Activated CD4-positive, alpha-beta T cell treated with anti-CD3 and anti-CD28 coated beads, Interleukin-2, Interleukin-6, amounts not matched to agents 100 ng/mL and 50 ng/mL, durations not matched to agents 16 hours and 8 hours (primary cell): ENCODE results near the gene PLOD1.
"Not testable (repeated sequence)": the region's sequence is repeated elsewhere in the genome, so short reads cannot be mapped to it uniquely, and the experiment has no call there.

ENCODE experiments used
- DNase-seq: peaks from one replicate; pipeline ENCODE4 v3.0.0-alpha.2; 2020

The PLOD1 gene

GRCh38 chr1:11913291-11913690, 21.2 kb upstream of the PLOD1 start:
- DNase-seq: no peak

DNA sequence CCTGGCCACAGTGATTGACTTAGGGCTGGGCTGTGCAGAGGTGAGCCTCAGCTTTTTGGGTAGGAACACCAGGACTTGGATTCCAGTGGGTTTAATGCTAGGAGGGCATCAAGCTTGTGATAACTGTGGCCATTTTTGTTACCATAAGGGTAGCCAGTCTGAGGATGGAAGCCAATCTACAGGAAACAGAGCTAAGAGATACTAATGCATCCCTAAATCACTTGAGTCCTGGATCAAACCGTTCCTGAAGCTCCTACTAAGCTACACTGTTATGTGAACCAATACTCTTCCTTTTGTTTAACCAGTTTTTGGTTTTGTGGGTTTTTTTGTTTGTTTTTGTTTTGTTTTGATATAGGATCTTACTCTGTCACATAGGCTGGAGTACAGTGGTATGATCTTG, 20.5 kb upstream of the PLOD1 start:
- DNase-seq: no peak

- no peak for DNase-seq
Observed at GRCh38 chr1:11918799-11919519, 15.6 kb upstream of the PLOD1 start.

GRCh38 chr1:11919621-11920020, 14.9 kb upstream of the PLOD1 start:
- DNase-seq: no peak

DNA sequence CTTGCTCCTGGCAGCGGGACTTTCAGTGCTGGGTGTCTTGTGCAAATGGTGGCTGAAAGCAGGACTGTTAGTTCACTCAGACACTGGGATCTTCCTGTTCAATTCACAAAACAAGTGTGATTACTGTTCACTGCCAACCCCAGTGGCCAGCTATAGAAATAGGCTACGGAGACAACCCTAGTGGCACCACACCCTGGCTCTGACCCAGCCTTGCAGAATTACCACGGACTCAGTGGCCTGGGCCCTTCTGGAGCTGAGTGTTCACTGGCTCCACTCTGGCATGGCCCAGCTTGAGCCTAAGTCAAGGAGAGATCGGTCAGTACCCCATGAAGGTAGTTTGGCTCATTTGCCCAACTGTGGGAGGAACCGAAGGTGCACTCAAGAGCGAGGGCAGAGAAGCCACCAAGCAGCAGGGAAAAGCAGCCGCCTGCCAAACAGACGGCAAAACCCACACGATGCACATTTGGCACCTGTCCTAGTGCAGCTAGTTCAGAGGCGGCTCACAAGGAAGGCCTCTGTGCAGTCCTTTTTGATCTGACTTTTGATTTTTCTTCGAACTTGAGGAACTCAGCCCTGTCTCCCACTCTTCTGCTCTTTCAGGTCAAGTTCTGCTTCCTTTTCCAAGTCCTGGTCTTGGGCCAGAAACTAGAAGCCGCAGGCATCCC, 14.1 kb upstream of the PLOD1 start:
- DNase-seq: no peak

- no peak for DNase-seq
Observed at GRCh38 chr1:11921022-11921421, 13.5 kb upstream of the PLOD1 start.

- DNase-seq: no peak
Observed at GRCh38 chr1:11923069-11923826, 11.3 kb upstream of the PLOD1 start.

GRCh38 chr1:11923827-11924113, 10.7 kb upstream of the PLOD1 start:
- no peak for DNase-seq

GRCh38 chr1:11924334-11925195, 10.0 kb upstream of the PLOD1 start:
- no peak for DNase-seq

- not testable (repeated sequence) for DNase-seq
Observed at GRCh38 chr1:11925196-11925937, 9.2 kb upstream of the PLOD1 start.

- DNase-seq: no peak
Observed at GRCh38 chr1:11925938-11926292, 8.6 kb upstream of the PLOD1 start.

GRCh38 chr1:11927866-11928592, 6.5 kb upstream of the PLOD1 start:
- DNase-seq: no peak

GRCh38 chr1:11929849-11930248, 4.7 kb upstream of the PLOD1 start:
- DNase-seq: no peak

DNA sequence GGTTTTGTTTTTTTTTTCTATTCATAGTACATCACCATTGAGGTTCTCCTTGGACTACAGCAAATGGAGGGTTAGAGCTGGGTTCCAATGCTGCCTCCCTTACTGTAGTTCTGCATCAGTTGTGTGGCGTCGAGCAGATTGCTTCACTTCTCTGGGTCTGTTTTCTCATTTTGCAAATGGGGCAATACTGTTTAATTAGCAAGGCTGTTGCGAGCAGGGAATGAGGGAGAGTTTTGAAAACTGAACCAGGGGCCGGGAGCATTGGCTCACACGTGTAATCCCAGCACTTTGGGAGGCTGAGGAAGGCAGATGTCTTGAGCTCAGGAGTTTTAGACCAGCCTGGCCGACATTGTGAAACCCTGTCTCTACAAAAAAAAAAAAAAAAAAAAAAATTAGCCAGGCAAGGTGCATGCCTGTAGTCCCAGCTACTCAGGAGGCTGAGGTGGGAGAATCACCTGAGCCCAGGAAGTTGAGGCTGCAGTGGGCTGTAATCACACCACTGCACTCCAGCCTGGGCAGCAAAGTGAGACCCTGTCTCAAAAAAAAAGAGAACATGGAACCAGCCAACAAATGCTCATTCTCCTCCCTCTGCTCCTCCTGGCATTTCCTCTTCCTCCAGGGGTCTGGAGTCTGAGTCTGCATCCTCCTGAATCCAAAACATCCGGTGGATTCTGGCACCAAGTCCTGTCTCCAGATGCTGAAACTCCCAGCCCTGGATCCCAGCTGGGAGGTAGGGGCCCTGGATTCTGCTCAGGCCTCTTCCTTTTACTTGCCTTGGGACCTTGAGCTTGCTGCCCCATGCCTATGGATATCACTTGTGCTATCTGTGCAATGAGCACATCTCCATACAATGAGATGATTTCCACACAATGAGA, 3.7 kb upstream of the PLOD1 start:
- DNase-seq: no peak

- no peak for DNase-seq
Observed at GRCh38 chr1:11931845-11932244, 2.7 kb upstream of the PLOD1 start.

- no peak for DNase-seq
Observed at GRCh38 chr1:11935057-11935412, 518 bp downstream of the PLOD1 start.

- DNase-seq: not testable (repeated sequence)
Observed at GRCh38 chr1:11935733-11936132, 1.2 kb downstream of the PLOD1 start.

- no peak for DNase-seq
Observed at GRCh38 chr1:11938722-11939526, 4.4 kb downstream of the PLOD1 start.

DNA sequence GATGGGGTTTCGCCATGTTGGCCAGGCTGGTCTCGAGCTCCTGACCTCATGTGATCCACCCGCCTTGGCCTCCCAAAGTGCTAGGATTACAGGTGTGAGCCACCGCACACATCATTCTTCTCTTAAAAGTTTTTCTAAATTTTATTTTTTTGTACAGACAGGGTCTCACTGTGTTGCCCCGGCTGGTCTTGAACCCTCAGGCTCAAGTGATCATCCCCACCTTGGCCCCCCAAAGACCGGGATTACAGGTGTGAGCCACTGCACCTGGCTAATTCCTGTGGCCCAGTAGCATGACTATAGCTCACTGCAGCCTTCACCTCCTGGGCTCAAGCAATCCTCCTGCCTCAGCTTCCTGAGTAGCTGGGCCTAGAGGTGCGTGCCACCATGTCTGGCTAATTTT, 5.3 kb downstream of the PLOD1 start:
- DNase-seq: not testable (repeated sequence)
